Upper lobe of left lung (tissue), 4 donors: ENCODE data around the gene PI4K2A.
A peak's percentile ranks its signal among the peaks of the same experiment; 100 is the strongest.

Experiments
- POLR2AphosphoS5 ChIP-seq, 2 donors: sonication (generic); formaldehyde crosslinking; IDR thresholded peaks; one replicate each; pipeline ENCODE4 v1.5.1; 2017; ENCODE audit warnings: antibody characterized with exemption in 2 of 2
- TF ChIP-seq, protein P1 (sequence below), 6 experiments: fragments of 450-650 bp in 4 of 6; fragments of 200-600 bp in 2 of 6; sonication (generic) in 2 of 6; IDR thresholded peaks; one replicate each; pipeline ENCODE4 v1.5.1; 2016 to 2019; ENCODE audit warnings: antibody characterized with exemption in 6 of 6

DNA sequence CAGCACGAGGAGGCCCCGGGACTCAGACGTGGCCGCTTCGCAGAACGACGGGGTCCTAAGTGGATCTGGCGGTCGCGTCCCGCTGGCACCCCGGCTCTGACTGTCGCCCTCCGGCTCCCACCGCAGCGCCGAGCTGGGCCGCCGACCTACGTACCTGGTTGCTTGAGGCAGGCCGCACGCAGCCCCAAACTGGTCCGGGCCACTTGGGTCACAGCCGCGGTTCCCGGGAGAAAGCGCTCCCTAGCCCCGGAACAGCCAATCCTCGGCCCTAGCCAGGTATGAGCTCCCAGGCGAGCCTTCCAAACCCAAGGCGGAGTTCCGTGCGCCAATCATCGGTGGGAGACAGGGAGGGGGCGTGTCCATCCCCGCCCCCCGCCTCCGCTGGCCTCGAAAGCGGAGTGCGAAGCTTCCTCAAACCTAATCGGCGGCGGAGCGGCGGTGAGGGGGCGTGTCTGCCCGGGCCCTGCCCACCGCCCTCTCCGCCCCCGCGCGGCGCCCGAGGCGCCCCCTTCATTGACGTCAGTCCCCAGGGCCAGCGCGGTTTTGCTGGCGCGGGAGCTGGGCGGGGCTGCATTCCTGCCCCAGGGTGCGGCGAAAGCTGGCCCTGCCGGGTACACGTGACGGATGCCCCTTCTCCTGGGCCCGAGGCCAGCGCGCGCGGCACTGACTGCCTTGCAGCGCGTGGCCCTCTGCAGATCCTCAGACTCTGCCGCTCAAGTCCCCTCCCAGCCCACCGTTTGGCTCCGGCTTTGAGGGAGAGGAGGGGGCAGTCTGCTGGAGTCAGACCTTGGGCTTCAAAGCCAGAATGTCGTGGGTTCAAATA lies 46.7 kb downstream of the PI4K2A start, which contains the start of gene AVPI1:
- TF ChIP-seq, protein P1, sequence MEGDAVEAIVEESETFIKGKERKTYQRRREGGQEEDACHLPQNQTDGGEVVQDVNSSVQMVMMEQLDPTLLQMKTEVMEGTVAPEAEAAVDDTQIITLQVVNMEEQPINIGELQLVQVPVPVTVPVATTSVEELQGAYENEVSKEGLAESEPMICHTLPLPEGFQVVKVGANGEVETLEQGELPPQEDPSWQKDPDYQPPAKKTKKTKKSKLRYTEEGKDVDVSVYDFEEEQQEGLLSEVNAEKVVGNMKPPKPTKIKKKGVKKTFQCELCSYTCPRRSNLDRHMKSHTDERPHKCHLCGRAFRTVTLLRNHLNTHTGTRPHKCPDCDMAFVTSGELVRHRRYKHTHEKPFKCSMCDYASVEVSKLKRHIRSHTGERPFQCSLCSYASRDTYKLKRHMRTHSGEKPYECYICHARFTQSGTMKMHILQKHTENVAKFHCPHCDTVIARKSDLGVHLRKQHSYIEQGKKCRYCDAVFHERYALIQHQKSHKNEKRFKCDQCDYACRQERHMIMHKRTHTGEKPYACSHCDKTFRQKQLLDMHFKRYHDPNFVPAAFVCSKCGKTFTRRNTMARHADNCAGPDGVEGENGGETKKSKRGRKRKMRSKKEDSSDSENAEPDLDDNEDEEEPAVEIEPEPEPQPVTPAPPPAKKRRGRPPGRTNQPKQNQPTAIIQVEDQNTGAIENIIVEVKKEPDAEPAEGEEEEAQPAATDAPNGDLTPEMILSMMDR (IDR thresholded peaks at IDR 0.05) = peak in 1 of 6 experiments; percentile 36
- TF ChIP-seq POLR2AphosphoS5 (IDR thresholded peaks at IDR 0.05) = peak; percentile 82 to 99
